HG03460 (cell line): ENCODE results near the gene NADK.
"Not testable (repeated sequence)": the region's sequence is repeated elsewhere in the genome, so short reads cannot be mapped to it uniquely, and the experiment has no call there.

ENCODE experiments used
- ATAC-seq: cut with Tn5 transposase; IDR thresholded peaks from one replicate; pipeline ENCODE4 v1.9.1; 2021; ENCODE audit not compliant: unreplicated experiment

NADK gene

DNA sequence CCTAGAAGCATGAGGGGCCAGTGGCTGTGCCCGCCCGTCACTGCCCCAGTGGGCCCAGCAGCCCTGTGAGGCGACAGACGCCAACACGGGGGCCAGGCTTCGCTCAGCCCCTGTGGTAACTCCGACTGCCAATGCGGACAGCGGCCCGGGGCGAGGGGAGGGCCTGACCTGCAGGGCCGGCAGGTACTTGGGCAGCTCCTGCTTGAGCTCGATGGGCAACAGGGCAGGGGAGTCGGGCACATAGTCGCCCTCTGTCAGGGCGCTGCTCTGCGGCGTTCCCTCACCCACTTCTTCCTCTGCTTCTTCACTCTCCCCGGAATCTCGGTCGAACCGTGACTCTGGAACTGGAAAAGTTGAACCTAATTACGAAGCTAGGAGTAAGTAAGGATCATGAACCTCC, 71.0 kb downstream of the NADK start:
- ATAC-seq: not testable (repeated sequence)

- ATAC-seq: not testable (repeated sequence)
Measured at GRCh38 chr1:1705623-1706022, 72.6 kb downstream of the NADK start.

DNA sequence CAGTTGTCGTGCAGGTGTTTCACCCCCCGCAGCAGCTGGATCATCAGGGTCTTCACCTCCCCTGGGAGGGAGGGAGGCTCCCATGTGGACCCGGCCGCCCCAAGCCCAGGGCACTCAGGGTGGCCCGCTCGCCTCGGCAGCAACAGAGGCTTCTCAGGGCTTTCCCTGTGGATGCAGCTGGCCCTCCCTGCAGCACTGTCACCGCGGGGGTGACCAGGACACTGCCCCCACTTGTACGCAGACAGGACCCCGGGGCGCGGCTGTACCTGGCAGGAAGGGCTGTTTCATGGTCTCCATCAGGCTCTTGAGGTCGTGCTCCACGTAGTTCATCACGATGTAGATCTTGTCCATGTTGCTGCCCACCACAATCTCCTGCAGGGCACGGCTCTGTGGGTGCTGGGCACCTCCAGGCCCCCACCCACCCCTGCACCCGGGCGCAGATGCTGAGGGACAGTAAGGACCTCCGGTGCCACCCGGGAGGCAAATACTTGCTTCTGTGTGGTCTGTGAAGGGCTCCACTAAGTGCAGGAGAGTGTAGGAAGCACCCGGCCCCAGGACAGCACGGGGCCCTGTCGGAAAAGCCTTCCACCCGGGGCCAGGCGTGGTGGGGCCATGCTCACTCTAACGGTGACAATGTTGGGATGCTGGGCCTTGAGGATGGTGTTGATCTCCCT, 73.8 kb downstream of the NADK start:
- ATAC-seq: not testable (repeated sequence)

DNA sequence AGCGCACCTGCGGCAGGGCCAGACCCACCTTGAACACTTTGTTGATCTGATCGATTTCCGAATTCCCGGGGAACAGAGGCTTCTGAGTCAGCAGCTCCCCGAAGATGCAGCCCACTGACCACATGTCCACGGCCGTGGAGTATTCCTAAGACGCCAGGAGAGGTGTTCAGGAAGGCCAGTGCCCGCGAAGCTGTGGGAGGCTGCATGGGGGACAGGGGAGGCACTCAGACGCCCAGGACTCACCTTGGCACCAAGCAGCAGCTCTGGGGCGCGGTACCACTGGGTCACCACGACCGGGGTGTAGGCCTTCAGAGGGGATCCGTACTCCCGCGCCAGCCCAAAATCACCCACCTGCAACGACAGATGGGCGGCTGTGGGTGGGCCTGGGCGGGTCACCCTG, 74.5 kb downstream of the NADK start:
- no peak for ATAC-seq

DNA sequence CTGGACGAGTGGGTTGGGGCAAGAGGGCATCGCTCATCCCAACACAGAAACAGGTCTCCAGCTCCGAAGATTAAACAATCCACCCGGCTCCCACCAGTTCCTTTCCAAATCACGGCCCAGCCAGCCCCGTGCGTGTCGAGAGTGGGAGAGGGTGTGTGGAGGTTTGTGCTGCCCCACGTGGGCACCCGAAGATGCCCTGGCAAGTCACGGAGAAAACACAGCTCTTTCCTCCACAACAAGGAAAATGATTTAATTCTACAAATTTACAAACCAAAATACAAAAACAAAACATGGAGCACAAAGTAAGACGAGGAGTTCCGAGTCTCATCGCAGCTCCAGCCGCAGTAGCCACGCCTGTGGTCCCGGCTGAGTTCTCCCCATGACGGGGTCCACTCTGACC, 75.8 kb downstream of the NADK start:
- not testable (repeated sequence) for ATAC-seq
